WERI-Rb-1 (cell line): Measurements from ENCODE around the gene OS9.
"Not testable (repeated sequence)": the region's sequence is repeated elsewhere in the genome, so short reads cannot be mapped to it uniquely, and the experiment has no call there.

Experiments used
- DNase-seq: peaks from one replicate; pipeline ENCODE4 v3.0.0-alpha.2; 2020
- H3K27ac ChIP-seq: fragments of 250-450 bp; sonication (Bioruptor Pico); 2 replicates; pipeline ENCODE4 v1.5.1; 2020; ENCODE audit warnings: mild to moderate bottlenecking, moderate library complexity
- H3K27me3 ChIP-seq: fragments of 250-450 bp; sonication (Bioruptor Pico); 2 replicates; pipeline ENCODE4 v1.5.1; 2021; ENCODE audit warnings: mild to moderate bottlenecking, low read depth, moderate library complexity; ENCODE audit not compliant: insufficient read depth, severe bottlenecking
- H3K36me3 ChIP-seq: fragments of 250-450 bp; sonication (Bioruptor Pico); 2 replicates; pipeline ENCODE4 v1.5.1; 2020; ENCODE audit warnings: mild to moderate bottlenecking, moderate library complexity
- H3K4me3 ChIP-seq: 2 replicates; pipeline ENCODE4 v1.5.1; 2011; ENCODE audit warnings: low read depth, mild to moderate bottlenecking, control low read depth, low read length
- H3K9me3 ChIP-seq: fragments of 250-450 bp; sonication (Bioruptor Pico); 2 replicates; pipeline ENCODE4 v1.5.1; 2021; ENCODE audit warnings: mild to moderate bottlenecking, moderate library complexity; ENCODE audit not compliant: severe bottlenecking
- CTCF ChIP-seq: IDR thresholded peaks from 2 replicates; pipeline ENCODE4 v1.5.1; 2011; ENCODE audit warnings: low read depth, mild to moderate bottlenecking, control low read depth, inconsistent platforms, low read length

OS9 gene

GRCh38 chr12:57658890-57659289, 35.0 kb upstream of the OS9 start:
- Histone ChIP-seq H3K27me3 (no peaks in the 10 kb centered on the region), H3K27ac (no peak overlapping the region), H3K4me3 (no peak overlapping the region), H3K36me3 (no peaks in the 10 kb centered on the region), H3K9me3 (peaks cover 16% of the 10 kb centered on the region)
- no peak for TF ChIP-seq CTCF
- no peak for DNase-seq

GRCh38 chr12:57661376-57661775, 32.6 kb upstream of the OS9 start:
- no peak overlapping the region for H3K4me3 ChIP-seq
- no peaks in the 10 kb centered on the region for H3K36me3 ChIP-seq
- H3K27ac ChIP-seq, result no peak overlapping the region
- TF ChIP-seq CTCF, result no peak
- DNase-seq, result no peak
- no peaks in the 10 kb centered on the region for H3K27me3 ChIP-seq
- peaks cover 15% of the 10 kb centered on the region for H3K9me3 ChIP-seq

- DNase-seq, H3K36me3 ChIP-seq, H3K27me3 ChIP-seq, H3K4me3 ChIP-seq, H3K9me3 ChIP-seq, H3K27ac ChIP-seq: not testable (repeated sequence)
Observed at GRCh38 chr12:57665066-57665820, 28.7 kb upstream of the OS9 start.

- TF ChIP-seq CTCF, result no peak
- H3K27me3 ChIP-seq, result no peaks in the 10 kb centered on the region
- no peak overlapping the region for H3K4me3 ChIP-seq
- no peak for DNase-seq
- H3K9me3 ChIP-seq, result peaks cover 3% of the 10 kb centered on the region
- H3K27ac ChIP-seq, result no peak overlapping the region
- no peaks in the 10 kb centered on the region for H3K36me3 ChIP-seq
Observed at GRCh38 chr12:57666897-57667296, 27.0 kb upstream of the OS9 start.

GRCh38 chr12:57669691-57670090, 24.2 kb upstream of the OS9 start:
- not testable (repeated sequence) for H3K27me3 ChIP-seq, DNase-seq, H3K36me3 ChIP-seq, H3K27ac ChIP-seq, H3K9me3 ChIP-seq, H3K4me3 ChIP-seq

- not testable (repeated sequence) for H3K4me3 ChIP-seq, H3K36me3 ChIP-seq, H3K27ac ChIP-seq, H3K9me3 ChIP-seq, DNase-seq, H3K27me3 ChIP-seq
Observed at GRCh38 chr12:57671811-57672210, 22.1 kb upstream of the OS9 start.

- Histone ChIP-seq H3K36me3 (no peaks in the 10 kb centered on the region), H3K9me3 (no peaks in the 10 kb centered on the region), H3K27me3 (no peaks in the 10 kb centered on the region), H3K27ac (no peak overlapping the region), H3K4me3 (no peak overlapping the region)
- no peak for DNase-seq
- TF ChIP-seq CTCF, result no peak
Observed at GRCh38 chr12:57672801-57673200, 21.1 kb upstream of the OS9 start.
